Fibroblast of skin of right quadriceps (primary cell): ENCODE data around the gene C1orf216.
"Not testable (repeated sequence)": the region's sequence is repeated elsewhere in the genome, so short reads cannot be mapped to it uniquely, and the experiment has no call there.

Experiments used
- DNase-seq: peaks from one replicate; pipeline ENCODE4 v3.0.0-alpha.2; 2013

The C1orf216 gene, protein sequence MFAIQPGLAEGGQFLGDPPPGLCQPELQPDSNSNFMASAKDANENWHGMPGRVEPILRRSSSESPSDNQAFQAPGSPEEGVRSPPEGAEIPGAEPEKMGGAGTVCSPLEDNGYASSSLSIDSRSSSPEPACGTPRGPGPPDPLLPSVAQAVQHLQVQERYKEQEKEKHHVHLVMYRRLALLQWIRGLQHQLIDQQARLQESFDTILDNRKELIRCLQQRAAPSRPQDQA

DNA sequence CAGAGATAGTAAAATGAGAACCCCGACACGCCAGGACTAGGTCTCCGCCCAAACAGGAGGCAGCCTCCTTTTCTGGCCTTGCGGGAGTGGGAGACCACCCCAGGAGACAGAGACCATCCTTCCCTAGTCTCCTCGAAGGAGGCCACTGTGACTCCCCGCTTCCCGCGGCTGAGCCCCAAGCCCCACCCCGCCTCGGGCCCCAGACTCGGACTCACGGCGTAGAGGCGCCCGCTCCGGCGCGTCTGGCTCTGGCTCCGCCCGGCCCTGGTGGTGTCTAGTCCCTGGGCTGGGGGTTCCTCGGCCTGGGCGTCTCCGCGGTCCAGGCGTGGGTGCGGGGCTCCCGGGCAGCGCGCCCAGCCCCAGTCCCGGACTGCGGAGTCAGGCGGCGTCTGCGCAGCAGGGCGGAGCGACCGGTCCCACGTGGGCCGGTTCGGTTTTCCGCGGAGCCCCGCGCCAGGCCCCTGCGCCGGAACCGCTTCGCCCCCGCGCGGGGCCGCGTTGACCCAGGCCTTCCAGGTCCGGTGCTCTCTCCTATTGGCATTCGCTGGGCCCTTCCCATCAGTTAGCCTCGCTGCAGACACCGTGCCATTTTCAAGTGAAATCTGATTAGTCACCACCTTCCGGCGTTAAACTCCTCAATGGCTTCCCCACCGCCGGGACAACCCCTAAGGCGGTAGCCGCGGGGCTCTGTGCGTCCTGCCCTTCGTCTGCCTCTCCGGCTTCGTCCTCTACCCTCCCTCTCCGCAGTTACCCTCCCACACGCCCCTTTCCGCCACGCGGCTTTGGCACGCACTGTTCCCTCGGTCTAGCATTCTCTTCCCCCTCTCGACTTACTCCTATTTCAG lies at the start of gene C1orf216:
Gene C1orf216, minus strand, starts transcription at position 393 of the 845 bp plus-strand sequence. CDS start 2,563 bp downstream, outside the sequence.
- peak; percentile 79 for DNase-seq

DNA sequence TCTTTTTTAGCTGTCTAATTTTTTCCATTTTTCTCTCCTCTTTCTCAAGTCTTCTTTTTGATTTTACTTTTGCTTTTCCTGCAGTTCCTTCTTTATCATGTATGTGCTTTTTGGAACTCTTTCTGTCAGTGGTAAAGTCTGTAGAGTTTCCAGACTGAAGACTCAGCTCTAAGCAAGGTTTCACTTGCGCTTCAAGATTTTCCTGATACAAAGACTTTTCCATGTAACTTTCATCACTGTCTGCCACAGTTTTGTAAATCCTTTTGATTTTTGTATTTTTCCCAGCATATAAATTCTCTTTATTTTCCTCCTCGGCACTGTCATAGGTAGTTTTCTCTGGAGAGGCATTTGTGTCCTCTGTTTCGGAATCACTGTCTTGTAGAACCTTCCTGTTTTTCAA lies 45.6 kb upstream of the C1orf216 start:
- no peak for DNase-seq

DNA sequence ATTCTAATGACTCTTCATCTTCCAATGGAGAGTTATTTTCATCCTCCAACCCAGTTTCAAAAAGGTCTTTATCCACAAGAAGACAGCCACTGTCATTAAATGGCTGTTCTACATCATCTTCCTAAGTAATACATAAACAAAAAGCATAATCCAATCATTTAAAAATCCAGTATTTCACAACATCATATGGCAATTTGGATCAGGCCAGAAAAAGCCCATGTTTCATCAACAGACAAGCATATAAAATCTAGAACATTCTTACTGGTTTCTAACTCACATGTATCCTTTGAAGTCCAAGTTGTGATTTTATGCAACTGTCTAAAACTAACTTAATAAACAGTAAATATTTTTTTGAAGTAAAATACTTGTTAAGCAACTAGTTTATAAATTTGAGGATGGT lies 44.5 kb upstream of the C1orf216 start:
- DNase-seq, result no peak

DNA sequence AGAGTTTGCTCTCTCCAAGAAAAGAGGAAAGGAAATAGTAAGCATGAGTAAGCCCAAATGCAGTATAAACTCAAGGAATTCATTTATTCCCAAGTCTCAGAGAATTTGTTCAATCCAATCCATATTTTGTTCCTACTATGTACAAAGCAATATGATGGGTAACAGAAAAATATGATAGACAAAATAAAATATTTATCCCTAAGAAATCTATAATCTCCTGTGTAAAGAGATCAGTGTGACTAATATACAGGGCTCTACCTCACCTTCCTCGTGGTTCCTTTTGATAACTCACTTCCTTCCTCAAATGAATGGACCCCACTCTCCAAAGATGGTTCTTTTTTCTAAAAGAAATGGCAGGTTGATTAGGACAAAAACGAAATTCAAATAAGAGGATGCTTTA lies 43.5 kb upstream of the C1orf216 start:
- no peak for DNase-seq

DNA sequence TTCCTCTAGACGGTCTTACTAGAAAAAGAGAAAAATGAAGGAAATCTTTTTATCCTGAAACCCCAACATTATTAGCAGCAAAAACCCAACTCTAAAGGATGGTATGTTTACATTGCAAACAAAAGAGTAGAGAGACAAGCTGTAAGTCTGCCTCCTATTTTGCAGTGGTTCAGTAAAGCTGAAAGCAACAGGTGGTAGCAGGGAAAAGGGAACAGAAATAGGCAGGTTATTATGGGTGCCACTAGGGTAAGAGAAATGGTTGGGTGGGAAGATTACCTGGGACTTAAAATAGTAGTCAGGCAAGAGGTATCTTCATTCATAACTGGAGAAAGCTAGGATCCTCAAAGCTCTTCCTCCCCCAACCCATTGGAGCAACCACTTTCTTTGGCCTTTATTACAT lies 37.4 kb upstream of the C1orf216 start:
- no peak for DNase-seq

DNA sequence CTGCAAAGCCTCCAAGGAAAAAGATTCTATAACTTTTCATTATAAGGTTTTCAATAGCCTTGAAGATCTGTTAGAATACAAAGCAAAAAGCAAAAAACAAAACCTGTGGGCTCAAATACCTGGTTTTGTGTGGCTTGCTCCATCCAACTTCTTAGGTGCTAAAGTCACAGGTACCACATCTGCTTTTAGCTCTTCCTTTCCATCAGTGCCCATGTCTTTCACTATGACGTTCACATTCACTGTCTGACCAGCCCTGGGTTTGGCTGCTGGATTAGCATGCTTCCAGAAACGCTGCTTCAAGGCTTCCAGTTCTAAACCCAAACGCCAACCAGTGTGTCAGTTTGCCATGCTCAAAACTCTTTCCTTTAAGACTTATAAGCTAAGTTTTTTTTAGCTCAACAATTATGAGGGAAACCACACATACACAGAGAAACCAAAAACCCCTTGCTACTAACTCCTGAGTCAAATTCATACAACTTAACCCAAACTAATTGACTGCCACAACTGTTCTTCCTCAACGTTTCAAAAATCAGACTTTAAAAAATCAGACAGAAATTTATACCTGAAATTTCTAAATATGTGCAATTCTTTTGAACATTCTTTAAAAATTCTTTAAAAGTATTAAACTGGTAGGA lies 35.1 kb upstream of the C1orf216 start:
- DNase-seq, result no peak

DNA sequence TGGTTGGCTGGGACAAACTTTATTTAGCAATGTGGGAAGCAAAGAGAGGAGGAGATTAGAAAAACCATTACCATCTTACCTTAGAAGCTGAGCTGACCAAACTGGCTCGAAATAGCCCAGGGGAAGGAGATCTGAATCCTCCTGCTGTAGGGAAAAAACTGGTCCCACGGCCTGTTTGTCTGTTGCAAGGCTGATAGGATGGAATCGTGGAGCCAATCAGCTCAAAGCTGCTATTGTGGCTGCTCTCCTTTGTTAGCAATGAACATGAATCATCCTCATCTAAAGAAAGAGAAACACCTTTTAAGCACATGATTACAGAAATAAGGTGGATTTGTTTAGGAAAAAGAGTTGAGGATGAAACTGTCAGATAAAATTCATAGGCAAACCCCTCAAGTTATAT lies 29.6 kb upstream of the C1orf216 start:
- DNase-seq, result no peak

DNA sequence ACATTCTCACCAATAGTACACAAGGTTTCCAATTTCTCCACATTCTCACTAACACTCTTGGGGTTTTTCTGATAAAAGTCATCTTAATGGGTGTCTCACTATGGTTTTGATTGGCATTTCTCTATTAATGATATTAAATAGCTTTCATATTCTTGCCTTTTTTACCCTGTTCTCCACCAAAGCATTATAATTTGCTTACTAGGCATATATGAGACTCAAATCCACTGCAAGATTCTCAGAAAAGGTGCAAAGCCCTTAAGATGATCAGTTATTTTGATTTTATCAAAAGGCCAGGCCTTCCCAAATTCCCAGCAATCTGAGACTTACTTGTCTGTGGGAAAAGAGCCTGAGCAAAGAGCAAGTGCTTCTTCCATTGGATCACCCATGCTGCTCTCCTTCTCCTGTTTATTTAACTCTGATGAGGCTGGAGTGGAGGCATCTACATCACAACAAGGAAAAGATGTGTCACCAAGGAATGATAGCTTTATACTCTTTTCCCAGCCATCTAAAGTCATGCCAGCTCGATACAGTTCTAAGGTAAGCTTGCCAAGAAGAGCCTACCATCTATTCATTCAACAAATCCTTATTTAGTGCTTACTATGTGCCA lies 26.5 kb upstream of the C1orf216 start:
- DNase-seq, result no peak

DNA sequence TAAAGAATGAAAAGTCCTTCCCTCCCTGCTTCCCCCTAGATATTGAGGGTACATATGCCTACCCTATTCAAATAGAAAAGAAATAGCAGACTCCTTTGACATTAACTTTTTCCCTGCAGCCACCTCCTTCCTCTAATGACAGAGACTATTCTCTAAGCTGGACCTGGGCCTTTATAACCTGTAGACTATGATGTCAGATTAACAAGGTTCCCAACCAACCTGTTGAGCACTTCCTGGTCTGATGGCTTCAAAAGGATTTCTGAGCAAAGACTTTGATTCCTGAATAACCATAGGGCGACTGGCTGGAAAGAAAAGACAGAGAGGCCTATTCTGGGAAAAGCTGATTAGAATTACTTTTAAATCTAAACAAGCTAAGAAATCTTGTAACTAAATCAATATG lies 18.4 kb upstream of the C1orf216 start:
- DNase-seq, result no peak

DNA sequence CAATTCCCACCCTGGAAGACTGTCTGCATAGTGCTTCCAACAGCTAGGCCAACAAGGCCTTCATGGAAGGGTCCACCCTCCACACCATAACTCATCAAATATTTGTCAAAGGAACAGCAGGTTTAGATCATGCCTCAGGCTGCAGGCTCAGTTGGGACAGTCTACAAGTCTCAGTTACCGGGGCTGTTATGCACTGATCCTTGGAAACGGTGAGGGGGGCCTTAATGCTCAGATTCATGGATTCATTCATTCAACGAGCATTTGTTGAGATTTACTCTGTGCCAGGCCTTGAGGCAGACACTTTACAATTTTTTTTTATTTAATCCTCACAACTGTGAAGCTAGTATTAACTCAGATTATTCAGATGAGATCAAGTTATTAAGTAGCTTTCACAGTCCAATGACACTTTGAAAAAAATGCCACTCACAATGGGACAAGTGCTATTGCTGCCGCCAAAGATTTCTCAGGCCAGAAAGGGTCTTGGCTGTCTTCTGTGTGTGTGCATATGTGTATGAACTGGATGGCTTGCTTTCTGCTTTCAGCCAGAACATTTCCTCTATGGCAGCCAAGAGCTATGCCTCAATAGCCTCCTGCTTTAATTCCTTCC lies 8.9 kb upstream of the C1orf216 start:
- DNase-seq, result no peak

DNA sequence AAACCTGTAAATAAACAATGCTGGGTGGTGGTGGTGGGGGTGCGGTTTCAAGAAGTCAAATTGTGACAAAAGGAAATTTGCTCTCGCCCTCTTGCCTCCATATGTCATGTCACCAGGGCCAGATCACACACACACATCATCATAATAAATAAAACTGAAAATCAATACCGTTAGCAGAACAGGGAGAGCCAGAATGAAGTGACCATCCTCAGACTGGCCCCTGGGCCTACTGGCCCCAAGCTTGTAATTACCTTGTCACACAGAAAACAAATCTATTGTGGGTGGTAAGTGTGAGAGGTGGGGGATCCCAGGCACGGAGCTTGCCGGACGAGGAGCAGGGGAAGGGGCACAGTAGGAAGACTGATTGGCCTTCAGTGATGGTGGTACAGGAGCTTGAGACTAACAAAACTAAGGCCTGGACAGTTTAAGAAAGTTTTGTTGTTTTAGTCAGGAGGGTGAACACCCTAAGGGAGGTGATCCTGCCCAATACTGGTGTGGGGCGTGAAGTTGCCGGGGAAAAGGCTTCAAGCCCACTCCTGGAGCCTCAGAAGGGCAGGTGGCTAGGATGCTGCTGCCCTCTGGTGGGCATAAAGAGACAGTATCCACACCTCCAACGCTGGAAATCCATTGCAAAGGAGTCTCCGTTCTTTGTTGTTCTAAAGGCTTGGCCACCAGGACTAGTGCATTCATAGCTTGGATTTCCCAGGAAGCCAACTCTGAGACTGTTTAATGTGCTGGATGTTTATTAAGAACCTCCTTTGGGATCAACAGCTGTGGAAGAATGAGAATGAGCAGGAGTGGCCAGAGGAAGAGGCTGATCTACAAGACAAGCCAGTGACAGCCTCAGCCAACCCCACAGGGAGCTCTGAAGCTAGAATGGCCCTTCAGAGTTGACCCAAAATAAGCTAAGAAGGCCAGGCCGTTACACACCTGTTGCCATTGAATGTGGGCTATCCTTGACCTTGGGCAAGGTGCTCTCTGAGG lies 8.1 kb upstream of the C1orf216 start:
- DNase-seq, result peak; percentile 50

DNA sequence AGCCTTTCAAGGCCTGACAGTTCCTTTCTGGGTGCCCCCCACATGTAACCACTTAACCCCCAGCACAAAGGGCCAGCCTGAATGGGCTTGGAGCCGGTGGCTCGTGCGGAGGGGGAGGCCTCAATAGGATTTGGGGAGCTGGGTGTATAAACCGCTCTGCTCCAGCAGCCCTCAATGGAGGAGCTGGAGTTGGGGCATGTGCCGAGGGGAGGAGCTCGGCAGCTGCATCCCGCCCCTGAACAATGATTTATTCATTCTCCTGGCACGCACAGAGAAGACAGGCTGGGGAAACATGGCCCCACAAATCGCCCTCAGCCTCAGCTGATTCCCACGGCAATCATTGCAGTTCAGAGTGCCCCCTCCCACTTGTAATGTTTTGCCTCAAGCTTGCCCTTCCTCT lies 6.9 kb upstream of the C1orf216 start:
- peak; percentile 47 for DNase-seq

DNA sequence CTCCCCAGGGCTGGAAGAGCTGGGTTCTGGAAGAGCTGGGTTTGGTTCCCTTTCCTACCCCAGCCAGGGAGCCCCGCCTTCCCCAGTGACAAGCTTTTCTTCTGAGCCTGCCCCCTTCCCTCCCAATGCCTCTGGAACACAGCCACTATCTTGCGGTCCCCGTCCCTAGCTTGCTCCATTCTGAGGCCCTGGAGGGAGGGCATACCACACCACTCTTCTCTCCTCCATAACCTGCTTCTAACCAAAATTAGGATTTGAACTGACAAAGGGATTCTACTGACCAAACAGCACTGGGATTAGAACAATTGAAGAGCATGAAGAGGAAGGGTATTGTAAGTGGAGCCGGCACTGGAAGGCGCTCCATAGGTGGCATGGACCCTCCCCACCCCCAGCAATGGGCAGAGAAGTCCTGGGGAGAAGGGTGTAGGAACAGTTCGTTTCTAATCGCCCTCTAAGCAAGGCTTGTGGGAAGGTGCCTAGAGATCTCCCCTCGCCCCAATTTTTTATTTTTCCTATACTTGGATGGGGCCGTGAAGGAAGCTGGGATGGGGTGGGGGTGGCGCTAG lies 690 bp downstream of the C1orf216 start:
- DNase-seq, result peak; percentile 75

DNA sequence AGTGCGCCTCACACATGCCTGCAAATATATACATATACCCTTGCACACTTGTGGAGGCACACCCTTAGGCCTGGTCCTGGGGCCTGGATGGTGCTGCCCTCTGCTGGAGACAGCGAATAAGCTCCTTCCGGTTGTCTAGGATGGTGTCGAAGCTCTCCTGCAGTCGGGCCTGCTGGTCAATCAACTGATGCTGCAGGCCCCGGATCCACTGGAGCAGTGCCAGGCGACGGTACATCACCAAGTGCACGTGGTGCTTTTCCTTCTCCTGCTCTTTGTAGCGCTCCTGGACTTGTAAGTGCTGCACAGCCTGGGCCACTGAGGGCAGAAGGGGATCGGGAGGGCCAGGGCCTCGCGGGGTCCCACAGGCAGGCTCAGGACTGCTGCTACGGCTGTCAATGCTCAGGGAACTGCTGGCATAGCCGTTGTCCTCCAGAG lies 3.1 kb downstream of the C1orf216 start:
- peak; percentile 70 for DNase-seq

DNA sequence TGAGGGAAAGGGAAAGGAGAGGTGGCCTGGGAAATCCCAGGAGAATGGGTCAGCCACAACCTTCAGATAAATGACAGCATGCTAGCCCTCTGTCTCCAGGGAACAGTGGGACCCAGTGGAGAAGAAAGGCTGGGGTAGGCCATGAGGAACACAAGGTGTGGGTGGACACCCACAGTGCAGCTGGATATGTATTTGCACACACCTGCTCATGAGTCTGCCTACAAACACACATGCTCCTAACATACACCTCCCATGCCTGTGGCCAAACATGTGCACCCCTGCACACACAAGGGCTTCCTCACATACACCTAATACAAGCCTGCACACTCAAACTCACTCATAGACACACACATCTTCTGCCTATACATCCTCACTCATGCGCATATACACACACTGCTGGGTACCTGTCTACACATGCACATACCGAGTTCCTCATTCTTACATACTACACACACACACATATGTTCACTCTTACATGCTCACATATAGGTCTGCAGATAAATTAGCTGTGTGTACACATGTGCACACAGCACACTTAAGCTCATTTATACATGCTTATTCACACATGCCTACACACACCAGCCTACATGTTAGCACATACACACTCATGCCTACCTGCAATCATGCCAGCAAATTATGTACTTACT lies 3.6 kb downstream of the C1orf216 start:
- no peak for DNase-seq

DNA sequence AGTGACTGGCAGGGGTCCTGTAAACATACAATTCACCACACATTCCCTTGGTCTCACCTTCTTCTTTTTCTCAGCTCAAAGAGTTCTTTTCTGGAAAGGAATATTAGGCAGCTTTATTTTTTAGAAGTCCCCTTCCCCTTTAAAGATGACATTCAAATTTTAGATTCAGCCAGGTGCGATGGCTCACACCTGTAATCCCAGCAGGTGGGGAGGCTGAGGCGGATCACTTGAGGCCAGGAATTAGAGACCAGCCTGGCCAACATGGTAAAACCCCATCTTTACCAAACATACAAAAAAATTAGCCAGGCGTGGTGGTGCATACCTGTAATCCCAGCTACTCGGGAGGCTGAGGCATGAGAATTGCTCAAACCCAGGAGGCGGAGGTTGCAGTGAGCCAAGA lies 7.6 kb downstream of the C1orf216 start:
- DNase-seq, result not testable (repeated sequence)

DNA sequence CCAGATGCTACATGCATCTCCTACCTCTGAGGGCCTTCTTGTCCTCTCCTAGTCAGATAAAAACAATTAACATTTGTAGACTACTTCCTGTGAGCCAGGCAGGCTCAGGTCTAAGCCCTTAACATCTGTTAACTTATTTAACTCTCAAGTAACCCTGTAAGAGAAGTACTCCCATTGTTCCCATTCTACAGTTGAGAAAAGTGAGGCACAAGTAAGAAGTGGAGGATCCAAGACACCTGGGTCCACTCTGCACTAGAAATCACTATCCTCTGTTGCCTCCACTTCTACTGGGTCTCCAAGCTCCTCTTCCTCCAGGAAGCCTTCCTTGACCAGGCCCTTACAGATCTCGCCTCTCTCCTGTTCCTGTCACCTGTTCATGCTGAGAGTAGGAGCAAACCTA lies 9.7 kb downstream of the C1orf216 start:
- no peak for DNase-seq

DNA sequence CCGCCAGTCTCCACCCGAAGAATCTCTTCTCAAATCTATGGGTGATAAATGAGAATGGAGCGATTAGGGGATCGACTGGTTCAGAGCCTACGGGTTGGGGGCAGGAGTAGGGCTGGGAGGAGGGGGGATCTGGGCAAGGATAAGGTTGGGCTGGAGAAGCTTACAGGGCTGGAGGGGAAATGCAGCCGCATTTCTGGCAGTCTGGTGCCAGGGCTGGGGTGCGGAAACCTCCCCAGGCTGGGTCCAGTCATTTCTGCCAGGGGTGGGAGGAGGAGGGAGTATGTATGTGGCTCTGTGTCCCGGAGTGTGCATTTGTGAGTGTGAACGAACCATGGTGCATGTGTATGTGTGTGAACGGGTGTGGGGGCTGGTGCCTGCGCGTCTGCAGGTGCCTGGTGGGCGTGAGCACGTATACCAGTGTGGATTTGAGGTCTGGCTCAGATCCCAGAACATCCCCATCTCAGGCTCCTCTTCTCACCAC lies 10.2 kb downstream of the C1orf216 start:
- peak; percentile 11 for DNase-seq

DNA sequence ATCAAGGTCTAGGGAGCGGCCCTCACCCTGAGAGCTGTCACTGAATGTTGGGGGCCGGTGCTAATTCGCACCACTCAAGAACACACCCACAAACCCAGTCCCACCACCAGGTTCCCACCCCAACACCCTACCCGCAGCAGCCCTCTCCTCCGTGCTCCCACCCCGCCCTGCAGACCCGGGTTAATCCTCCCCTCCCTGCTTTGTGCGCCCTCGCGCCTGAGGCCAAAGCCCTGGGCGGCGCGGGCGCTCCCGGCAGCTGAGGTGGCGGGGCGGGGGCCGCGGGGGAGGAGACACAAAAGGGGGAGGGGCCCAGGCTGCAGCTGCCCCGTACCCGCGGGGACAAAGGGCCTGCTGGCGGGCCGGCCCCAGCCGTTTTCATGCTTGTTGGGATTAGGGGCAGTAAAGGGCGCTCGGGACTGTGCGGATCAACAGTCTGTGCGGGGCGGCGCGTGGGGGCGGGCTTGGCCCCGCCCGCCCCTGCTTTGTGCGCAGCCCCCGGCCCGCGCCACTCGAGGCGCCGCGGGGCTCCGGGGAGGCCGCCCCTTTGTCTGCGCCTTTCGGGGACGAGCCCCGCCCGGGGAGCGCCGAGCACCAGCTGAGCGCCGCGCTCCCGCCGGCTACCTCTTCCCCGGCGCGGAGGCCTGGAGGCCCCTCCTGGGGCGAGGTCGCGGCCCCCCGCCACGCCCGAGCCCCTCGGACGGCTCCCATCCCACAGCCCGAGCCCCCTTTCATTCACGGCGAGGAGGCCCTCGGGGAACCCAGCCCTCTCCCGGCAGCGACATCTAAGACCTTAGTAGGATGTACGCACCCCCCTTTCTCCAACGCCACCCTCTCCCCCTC lies 10.9 kb downstream of the C1orf216 start:
- DNase-seq, result peak; percentile 36
